T1000 (cell line): ENCODE data around the gene SRC.
"Not testable (repeated sequence)": the region's sequence is repeated elsewhere in the genome, so short reads cannot be mapped to it uniquely, and the experiment has no call there.

ENCODE experiments used
- DNase-seq: peaks from one replicate; lab custom pipeline; 2025; ENCODE audit warnings: mixed read lengths; lab: John Stamatoyannopoulos, UW

The SRC gene

GRCh38 chr20:37364013-37364926, 18.3 kb downstream of the SRC start:
- no peak for DNase-seq

DNA sequence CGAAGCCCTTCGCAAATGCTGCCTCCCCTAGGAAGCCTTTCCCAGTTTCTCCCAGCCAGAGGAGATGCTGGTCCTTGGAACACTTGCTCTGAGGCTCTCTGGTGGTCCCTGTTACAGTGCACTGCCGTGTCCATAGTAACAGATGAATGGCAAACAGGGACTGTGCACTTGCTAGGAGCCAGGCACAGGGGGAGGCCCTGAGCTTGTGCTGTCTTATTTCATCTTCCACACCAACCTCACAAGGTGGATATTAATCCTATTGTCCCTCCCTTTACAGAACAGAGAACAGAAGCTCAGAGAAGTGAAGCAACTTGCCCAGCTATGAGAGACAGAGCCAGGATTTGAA, 19.0 kb downstream of the SRC start:
- no peak for DNase-seq

GRCh38 chr20:37365760-37366638, 20.1 kb downstream of the SRC start:
- DNase-seq, result no peak

GRCh38 chr20:37366743-37367142, 20.8 kb downstream of the SRC start:
- no peak for DNase-seq

DNA sequence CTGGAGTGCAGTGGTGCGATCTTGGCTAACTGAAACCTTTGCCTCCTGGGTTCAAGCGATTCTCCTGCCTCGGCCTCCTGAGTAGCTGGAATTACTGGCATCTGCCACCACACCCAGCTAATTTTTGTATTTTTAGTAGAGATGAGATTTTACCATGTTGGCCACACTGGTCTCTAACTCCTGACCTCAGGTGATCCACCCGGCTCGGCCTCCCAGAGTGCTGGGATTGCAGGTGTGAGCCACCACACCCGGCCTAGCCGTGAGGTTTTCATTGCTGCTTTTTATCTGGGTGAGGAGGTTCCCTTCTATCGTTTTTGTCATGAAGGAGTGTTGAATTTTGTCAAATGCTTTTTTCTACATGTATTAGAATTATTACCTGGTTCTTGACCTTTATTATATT, 23.9 kb downstream of the SRC start:
- DNase-seq, result no peak

DNA sequence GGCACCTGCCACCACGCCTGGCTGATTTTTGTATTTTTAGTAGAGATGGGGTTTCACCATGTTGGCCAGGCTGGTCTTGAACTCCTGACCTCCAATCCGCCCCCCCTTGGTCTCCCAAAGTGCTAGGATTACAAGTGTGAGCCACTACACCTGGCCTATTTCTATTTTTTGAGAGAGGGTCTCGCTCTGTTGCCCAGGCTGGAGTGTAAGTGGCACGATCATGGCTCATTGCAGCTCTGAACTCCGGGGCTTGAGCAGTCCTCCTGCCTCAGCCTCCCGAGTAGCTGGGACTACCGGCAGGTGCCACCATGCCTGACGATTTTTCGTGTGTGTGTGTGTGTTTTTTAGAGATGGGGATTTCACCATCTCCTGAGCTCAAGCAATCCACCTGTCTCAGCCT, 25.9 kb downstream of the SRC start:
- DNase-seq, result not testable (repeated sequence)

- DNase-seq, result no peak
Observed at GRCh38 chr20:37372441-37372840, 26.5 kb downstream of the SRC start.

DNA sequence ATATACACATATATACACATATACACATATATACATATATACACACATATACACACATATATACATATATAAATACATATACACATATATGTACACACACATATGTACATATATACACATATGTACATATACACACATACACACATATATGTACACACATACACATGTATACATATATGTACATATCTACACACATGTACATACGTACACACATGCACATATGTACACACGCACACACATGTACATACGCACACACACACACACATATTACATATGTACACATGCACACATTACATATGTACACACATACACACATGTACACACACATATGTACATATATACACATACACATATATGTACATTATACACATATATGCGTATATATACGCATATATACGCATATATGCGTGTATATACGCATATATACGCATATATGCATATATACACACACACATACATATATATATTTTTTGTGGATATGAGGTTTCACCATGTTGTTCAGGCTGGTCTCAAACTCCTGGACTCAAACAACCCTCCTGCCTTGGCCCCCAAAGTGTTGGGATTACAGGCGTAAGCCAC, 27.2 kb downstream of the SRC start:
- no peak for DNase-seq

DNA sequence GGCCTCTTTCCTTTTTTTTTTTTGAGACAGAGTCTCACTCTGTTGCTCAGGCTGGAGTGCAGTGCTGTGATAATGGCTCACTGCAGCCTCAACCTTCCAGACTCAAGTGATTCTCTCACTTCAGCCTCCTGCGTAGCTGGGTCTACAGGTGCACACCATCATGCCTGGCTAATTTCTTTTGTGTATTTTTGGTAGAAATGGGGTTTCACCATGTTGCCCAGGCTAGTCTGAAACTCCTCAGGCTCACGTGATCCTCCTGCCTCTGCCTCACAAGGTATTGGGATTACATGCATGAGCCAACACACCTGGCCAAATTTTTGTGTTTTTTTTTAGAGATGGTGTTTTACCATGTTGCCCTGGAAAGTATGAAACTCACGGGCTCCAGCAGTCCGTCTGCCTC, 29.3 kb downstream of the SRC start:
- DNase-seq, result no peak

- DNase-seq, result no peak
Observed at GRCh38 chr20:37376324-37376723, 30.4 kb downstream of the SRC start.

GRCh38 chr20:37376791-37377190, 30.9 kb downstream of the SRC start:
- no peak for DNase-seq

GRCh38 chr20:37377346-37378081, 31.6 kb downstream of the SRC start:
- DNase-seq, result no peak

- no peak for DNase-seq
Observed at GRCh38 chr20:37378420-37378784, 32.5 kb downstream of the SRC start.

DNA sequence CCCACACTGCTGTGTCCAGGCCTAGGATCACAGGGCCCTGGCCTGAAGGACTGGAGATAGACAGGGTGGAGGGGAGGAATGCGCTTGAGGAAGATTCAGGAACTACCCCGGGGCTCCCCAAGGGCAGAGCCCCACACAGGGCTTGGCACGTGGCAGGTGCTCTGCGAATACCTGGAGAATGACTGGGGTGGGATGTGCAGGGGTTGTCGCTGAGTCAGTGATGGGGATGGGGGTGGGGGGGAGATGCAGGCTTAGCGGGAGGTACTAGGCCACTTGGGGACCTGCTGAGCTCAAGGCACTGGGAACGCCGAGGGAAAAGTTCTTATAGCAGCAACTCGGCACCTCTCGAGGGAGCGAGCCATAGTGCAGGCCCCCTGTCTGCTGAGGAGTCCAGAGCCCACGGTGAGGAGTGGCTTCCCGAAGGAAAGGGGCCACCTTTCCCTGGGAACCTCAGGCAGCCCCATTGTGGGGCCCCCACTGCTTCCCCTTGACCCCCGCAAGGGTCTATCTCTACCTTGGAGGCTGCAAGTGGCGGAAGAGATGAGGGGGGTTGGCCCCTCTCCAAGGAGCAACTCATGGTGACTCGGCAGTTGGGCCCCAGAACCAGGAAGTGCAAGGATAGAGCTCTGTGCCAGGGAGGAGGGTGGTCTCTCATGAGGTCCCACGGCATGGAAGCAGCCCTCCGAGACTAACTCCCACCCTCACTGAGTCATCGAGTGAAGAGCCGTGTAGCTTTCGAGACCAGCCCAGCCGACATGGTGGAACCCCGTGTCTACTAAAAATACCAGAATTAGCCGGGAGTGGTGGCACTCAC, 33.1 kb downstream of the SRC start:
- peak; percentile 27 for DNase-seq

DNA sequence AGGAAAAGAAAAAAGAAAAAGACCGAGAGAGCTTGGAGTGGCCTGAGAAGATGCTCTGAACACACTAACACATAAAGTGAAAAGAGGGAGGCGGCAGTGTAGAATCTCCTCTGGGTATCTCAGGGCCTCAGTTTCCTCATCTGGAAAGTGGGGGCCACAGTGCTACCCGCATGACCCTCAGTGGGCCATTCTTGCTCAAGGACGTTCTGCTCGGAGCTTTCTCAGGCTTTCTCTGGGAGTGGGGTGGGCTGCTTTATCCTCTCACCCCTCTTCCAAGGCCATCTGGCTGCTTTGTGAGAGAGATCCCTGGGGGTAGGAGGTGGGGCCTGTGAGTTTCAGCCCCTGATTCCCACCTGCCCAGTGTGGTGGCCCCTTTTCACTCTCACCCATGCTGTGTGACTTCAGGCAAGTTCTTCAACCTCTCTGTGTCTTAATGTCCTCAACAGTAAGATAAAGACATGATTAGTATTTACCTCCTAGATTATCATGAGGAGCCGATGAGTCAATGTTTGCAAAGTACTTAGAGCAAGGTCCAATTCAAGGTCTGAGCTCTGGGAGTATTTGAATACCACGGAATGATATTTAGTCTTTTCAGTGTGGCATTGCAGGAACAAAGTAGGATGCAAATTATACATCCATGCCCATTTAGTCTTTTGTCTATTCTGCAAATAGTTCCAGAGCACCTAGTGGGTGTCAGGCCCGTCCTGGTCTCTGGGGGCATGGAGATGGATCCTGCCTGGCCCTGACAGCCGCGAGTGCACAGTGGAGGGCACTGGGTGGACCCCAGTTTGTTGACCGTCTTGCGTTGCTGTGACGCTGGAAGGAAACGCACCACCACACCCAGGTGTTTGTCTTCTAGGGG, 34.3 kb downstream of the SRC start:
- DNase-seq, result no peak

DNA sequence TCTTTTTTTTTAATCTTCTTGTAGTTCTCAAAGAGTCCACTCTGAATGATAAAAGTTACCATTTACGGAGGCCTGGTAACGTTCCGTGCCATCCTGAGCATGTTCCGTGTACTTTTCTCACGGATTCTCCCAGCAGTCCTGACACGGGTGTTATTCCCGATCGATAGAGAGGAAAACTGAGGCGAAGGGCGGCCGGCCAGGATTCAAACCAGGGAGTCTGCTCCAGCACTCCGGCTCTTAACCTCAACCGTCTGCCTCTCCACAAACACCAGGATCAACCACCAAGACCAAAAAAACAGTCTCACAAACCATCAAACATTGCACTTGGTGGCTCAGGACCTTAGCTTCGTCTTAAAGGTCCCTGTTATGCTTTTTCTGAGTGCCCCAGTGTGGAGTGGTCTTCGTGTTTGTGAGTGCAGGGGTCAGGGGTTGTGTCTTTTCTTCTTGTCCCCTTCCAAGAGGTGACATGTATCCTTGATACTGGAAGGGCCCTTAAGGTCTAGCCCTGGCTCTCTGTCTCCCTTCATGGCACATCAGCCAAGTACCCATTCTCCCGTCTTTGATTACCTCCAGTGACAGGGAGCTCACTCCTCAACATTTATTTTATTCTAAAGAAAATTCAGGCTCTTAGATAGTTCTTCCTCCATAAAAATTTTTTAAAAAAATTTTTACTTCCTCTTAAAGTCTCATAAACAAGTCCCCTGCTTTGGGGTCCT, 35.1 kb downstream of the SRC start:
- no peak for DNase-seq

- DNase-seq, result no peak
Observed at GRCh38 chr20:37381621-37382471, 35.9 kb downstream of the SRC start.

DNA sequence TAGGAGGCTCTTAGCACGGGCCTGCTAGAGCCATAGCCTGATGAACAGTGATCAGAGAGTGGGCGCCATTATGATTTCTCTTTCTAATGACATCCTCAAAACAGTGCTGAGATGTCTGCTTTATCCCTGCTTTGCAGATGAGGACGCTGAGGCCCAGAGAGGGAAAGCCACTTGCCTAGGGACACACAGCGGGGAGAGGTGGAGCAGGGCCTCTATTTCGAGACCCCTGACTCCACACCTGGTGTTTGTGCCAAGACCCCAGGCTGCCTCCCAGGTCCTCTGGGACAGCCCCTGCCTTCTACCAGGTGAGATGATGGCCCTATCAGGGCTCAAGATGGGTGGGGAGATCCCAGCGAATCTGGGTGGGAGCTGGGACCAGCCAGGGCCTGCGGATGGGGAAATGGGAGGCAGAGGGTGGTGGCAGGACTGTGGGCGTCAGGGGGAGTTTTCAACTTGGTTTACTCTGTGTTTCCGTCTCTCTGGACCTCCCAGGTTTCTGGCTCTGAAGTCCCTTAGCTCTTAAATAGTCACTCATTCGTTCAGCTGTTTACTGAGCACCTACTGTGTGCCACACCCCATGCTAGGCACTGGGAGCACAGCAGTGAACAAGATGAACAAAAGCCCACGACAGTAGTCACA, 36.7 kb downstream of the SRC start:
- no peak for DNase-seq
